CD4-positive, alpha-beta T cell treated with Interleukin-21 for 1 hour (primary cell): ENCODE measurements around the gene ADTRP.
"Not testable (repeated sequence)": the region's sequence is repeated elsewhere in the genome, so short reads cannot be mapped to it uniquely, and the experiment has no call there.

Experiments
- DNase-seq: peaks from one replicate; pipeline ENCODE4 v3.0.0-alpha.2; 2020

The ADTRP gene

DNA sequence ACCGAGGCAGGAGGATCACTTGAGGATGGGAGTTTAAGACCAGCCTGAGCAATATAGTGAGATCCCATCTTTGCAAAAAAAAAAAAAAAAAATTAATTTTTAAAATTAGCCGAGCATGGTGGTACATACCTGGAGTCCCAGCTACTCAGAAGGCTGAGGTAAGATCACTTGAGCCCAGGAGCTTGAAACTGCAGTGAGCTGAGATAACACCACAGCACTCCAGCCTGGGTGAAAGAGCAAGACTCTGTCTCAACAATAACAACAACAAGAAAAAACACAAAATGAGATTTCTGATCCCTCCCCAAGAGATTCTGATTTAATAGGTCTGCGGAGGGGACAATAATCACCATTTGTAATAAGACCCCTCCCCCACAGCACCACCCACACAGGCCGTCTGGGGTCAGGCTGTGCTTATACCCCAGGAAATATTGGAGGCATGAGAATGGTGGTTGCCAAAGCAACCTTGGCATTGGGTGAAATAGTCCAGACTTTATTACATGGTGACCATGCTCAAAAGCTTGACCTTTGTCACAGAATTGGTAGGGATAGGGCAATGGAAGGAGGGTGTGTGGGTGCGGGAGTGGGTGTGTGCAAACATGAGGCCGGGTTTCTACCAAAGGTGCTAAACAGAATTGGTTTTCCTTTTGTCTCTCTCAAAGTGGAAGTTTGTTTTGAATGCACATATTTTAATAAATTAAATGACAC is 24.4 kb upstream of the ADTRP start:
- DNase-seq: no peak

DNA sequence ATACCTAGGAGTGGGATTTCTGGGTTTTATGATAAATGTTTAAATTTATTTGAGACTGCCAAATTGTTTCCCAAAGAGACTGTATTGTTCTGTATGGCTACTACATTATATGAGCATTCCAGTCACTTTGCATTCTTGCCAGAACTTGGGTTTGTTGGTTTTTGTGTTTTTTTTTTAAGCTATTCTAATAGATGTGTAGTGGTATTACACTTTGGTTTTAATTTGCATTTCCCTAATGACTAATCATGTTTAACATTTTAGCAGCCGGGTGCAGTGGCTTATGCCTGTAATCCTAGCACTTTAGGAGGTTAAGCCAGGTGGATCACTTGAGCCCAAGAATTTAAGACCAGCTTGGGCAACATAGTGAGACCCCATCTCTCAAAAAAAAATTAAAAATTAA is 21.9 kb upstream of the ADTRP start:
- DNase-seq: not testable (repeated sequence)

DNA sequence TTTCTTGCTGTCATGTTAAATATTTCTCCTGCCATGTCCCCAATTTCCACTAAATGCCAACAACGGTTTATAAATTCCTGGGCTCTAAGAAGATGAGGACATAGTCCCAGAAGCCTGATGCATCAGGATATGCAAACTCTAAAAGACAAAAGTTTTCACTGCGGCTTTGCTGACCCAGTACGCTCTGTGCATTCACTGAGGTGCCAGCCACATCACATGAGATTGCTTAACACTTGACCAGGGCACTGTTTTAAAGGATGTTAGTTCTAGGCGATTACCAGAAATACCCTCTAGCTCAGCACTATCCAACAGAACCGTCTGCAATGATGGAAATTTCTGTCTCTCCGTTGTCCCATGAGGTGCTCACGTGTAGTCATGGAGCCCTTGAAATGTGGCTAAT is 19.9 kb upstream of the ADTRP start:
- DNase-seq: no peak

DNA sequence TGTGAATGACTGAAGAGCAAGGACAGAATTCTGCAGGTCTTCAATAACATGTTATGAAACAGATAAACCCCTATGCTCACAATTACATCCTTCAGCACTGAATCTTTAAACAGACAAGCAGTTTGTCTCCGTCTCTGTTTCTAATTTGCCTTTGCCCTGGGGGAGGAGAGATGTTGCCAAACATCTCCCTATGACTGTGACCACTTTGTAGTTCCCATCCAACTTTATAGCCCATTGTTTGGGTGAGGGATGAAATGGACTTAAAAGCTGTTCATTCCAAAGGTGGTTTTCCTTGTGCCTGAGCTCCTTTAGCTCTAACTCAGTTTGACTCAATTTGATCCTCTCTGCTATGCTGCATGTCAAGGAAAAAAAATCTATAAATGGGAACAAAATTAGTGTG is 19.5 kb upstream of the ADTRP start:
- DNase-seq: no peak

DNA sequence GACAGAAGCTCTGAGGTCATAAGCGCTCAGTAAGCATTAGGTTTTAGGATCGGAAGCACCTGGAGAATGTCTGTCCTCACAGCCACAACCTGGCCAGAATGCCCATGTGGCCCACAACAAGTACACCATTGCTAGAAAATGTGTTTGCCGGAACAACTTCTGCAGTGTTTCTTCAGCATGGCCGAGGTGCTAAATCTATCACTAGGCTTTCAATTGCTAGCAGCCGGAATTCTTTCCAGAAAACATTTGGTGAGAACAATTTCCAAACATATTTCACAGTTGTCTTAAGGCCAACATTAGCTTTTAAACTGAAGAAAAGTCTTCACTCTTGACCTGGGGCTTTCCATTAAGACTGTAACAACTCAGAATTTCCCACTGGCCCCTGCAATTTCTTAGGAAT is 18.2 kb upstream of the ADTRP start:
- DNase-seq: no peak

DNA sequence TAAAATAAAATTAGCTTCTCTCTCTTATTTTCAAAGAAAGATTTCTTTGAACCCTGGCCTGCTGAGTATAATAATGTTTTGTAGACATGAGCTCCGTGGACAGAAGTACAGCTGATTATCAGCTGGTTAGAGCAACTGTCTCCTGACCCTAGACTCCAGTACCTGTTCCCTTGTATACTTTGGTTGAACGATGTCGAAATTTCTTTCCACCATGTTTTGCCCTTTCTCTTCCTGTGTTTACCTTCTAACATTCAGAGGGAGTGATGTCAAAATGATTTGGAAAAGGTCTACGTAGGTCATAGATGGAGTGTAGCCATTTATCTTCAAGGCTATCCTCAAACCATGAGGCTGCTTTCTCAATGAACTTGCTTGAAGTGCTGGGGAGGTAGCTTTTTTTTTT is 16.8 kb upstream of the ADTRP start:
- DNase-seq: no peak

DNA sequence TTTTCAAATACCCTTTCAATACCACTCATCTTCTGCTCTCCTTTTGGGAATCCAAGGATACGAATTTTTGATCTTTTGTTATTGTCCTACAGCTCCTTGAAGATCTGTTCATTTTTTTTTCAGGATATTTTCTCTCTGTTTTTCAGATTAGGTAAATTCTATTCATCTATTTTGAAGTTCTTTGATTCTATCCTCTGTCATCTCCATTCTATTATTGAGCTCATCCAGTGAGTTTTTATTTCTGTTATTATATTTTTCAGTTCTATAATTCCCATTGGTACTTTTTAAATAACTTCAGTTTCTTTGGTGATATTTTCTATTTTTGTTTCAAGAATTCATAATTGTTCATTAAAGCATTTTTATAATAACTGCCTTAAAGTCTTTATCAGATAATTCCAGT is 14.7 kb upstream of the ADTRP start:
- no peak for DNase-seq

DNA sequence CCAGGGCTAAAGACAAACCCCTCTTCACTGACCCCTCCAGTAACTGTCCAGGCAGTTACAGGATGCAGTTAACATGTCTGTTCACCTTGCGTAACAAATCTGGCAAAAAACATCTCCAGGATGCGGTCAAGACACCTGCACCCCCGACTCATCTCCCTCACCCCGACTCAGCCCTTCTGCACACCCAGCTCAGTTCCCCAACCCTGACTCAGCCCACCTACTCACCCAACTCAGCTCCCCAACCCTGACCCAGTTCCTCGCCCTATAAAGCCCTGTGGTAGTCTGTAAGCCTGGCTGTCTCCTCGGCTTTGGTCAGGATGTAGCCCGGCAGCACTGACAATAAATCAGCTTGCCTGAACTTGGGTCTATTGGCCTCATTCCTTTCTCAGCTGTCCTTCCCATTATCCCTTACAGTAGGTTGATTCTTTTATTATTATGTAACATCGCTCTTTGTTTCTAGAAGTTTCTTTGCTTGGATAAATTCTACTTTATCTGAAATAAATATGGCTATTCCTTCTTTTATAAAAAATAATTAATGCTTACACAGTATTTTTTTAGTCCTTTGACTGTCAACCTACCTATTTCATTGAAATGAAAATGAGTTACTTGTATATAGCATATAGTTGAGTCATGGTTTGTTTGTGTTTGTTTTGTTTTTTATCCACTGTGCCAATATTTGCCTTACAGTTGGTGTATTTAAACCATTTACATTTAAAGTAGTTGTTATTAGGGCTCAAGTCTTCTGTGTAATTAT is 12.9 kb upstream of the ADTRP start:
- no peak for DNase-seq

DNA sequence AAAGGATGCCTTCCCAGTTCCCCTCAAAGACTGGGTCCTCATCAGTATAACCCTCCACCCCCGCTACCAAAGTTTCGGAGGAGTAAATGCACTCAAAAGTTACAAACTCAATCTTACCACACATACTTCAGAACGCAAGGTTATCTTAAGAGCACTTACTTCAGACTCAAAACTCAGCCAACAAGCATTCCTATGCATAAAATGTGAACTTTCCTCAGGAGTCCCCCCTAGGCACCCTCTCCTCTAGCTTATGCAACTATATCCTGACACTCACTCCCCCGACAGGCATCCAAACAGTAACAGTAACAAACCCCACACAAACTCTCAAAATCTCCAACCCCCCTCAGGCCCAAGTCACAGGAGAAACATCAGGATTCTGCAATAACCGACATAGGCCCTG is 11.1 kb upstream of the ADTRP start:
- no peak for DNase-seq

DNA sequence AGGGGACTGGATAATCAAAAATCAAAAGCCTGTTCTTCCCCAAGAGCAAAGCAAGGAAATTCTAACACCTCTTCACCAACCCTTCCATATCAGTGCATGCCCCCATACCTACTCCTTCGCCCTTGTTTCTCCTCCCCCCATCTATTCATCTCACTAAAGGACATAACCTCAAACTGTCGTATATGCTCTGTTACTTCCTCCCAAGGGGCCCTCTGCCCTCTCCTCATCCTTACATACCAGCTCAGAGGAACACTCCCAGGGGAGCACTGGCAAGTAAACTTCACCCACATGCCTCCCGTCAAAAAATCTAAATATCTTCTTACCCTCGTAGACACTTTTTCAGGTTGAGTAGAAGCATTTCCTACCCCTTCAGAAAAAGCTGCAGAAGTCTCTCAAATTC is 9.4 kb upstream of the ADTRP start:
- no peak for DNase-seq

DNA sequence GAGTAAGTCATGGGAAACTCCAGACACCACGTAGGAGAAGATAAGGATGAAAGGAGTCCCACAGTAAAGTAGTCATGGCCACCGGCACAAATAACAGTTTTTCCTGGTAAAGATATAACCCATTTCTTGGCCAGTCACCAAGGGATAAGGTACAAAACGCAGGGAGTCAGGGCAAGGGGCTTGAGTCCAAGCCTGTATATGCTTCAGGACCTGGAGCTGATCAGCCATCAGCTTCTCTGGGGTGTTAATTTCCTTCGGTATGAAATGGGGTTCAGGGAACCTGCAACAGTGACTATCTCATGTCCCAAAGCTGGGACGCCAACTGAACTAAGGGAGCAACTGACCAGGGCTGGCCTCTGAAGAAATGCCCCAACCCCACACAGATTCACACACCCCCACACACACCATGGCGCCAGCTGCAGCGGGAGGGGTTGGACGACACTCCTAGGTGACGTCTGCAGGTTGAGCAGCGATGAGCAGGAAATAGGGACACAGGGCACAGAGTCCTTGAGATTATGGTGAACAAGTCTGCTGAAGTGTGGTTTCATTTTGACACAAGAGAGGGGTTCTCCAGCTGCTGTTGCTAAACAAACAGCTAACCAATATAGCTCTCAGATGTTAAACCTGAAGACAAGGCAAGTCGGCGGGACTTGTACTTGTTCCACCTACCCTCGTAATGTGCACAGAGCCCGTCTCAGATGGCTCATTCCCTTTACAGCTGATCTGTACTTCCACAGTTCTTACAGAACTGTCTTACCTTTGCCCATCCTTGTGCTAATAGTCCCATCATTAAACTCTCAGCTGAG is 7.4 kb upstream of the ADTRP start:
- peak; percentile 47 for DNase-seq

DNA sequence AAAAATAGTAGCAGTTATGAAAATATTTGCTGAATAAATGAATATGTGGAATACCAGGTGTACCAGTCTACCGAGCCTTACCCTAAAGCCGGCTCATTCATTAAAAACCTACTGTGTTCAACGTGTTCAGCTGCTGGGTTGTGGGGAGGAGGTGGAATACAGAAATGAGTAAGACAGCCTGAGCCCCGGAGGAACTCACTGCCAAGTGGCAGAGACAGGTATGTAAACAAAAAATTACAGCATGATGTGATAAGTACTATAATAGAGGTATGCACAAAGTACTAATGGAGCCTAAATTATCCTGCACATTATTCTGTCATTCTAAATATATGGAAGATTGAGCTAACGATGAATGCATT is 6.8 kb upstream of the ADTRP start:
- DNase-seq: peak; percentile 12

DNA sequence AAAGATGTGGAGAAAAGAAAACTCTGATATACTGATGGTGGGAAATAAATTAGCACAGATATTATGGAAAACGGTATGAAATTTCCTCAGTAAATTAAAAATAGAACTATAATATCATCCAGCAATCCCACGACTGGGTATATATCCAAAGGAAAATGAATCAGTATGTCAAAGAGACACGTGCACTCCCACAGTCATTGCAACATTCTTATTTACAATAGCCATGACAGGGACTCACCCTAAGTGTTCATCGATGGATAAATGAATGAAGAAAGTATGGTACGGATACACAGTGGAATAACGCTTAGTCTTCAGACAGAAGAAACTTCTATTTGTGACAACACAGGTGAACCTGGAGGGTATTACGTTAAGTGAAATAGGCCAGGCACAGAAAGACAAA is 5.7 kb upstream of the ADTRP start:
- DNase-seq: no peak

DNA sequence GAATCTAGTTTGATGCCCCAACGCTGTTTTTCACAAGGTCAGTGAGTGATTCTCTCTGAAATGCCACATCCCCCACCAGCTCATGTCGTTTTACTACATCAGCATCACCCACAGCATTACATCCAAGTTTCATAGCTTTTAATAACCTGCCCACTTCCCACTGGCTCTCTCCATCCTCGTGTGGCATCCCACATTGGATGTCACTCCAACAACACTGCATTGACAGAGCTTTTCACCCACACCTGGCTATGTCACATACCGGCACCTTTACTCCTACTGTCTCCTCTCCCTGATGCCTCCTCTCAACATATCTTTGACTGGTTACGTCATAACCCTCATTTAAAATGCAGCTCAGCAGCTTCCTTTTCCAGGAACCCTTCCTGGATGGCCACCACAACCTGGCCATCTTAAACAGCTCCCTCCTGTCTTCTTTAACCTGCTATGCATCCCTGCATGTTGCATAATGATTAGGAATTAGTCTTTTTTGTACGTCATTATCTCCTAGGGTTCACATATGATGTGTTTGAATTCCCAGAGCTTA is 5.0 kb upstream of the ADTRP start:
- DNase-seq: no peak

DNA sequence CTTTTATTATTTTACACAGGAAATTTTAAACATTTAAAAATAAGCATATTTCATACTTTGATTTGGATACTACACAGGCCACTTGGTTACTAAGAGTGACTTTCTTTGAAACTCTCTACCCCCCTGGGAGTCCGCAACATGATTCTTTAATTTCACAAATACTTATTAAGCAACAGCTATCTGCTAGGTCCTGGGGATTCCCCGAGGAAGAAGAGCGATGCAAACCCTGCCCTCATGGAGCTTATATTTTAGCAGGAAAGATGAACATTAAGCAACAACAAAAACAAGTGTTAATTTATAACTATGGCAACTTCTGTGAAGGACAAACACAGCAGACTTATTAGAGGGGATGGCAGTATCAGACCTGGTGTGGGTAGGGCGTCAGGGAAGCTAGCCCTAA is 3.9 kb upstream of the ADTRP start:
- no peak for DNase-seq

DNA sequence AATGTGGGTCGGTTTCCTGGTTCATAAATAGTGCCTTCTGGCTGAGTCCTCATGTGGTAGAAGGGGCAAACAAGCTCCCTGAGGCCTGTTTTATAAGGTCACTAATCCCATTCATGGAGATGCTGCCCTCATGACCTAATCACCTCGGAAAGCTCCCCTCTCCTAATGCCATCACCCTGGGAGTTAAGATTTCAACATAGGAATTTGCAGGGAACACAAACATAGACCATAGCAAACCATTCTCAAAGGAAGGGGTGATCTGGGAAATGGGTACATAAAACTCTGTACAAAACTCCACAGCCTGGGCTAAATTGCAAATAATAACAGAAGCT is 1.5 kb upstream of the ADTRP start:
- no peak for DNase-seq

DNA sequence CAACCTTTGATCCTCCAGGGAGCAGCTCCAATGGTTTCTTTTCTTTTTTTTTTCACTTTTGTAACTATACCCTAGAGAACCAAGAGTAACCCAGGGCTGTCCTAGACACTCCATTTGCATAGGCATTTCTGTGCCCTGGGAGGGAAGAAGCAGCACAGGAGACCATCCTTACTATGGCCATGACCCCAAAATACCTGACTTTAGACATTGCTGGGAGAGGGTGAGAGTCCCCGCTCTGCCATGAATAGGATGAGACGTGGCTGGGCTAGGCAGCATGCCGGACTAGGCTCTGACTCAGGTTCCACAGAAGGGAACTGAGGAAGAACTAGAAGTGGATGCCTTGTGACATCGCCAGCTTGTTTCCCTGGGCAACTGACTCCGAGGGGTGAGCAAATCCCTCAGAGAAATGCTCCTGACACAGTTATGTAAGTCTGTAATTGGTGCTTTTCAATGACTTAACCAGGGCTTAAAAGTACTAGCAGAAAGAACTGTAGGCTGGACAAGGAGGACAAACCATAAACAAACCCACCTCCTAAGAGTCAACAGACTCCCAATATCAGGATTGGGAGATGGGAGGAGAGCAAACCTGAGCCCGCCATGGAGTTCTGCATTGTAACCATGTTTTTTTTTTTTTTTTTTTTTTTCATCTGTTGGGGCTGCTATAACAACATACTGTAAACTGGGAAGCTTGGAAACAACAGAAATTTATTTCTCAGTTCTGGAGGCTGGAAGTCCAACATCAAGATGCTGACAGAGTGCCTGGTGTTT is 910 bp upstream of the ADTRP start:
- no peak for DNase-seq

DNA sequence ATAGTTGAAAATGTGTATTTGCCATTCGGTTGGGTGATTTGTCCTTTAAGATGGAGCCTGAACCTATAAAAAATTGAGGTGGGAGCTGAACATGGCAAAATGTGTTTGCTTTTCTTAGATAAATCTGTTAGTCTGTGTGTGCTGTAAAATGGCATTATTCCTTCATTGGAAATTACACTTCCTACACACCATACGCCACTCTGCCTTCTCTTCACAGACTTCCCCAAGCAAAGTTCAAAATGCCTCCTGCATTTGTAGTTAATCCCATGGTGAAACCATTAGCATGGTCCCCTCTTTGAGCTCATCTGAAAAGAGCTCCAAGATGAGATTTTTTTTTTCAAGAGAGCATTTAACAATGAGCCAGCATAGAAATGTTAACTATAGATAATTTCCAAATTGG is 567 bp downstream of the ADTRP start:
- no peak for DNase-seq

DNA sequence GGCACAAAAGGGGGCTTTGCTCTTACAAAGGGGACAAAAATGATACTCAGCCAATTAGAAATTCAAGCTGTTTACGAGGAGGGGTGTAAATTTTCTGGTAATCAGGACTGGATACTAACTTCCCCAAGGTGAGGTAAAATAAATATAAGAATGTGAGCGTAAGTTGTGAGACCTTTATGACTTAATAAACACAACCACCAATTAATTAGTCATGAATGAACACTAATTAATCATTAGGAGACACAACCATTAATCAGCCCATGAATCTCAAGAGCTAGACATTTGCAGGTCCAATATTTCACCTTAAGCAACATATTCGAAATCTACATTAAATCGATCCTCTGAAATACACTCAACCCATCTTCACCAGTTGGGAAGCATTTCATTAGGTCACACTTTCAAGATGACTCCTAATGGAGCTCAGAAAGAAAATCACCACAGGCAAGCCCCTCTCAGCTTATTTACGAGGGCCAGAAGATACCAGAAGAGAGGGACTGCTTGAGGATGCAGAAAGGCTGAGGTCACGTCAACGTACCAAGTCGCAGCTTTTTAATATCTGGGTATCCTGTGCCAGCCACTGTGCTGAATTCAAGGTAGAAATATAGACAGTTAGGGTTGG is 2.7 kb downstream of the ADTRP start:
- no peak for DNase-seq

DNA sequence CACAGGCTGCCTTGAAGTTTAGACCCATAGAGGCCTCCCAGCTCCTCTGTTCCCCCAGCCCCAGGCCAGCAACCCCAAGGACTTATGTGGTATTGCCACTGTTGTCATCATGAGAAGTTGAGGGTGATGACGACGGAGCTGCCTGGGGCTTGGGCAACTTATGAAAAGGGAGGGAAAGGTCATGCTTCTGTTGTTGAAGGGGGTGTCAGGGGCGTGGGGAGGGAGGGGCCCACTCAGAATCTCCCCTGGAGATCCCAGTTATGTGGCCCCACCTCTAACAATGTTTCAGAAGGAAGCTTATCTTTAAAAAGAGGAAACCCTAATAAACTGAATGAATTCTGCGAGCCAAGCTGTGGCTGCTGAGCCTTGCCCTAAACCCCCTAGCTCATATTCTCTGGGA is 4.2 kb downstream of the ADTRP start:
- DNase-seq: no peak

DNA sequence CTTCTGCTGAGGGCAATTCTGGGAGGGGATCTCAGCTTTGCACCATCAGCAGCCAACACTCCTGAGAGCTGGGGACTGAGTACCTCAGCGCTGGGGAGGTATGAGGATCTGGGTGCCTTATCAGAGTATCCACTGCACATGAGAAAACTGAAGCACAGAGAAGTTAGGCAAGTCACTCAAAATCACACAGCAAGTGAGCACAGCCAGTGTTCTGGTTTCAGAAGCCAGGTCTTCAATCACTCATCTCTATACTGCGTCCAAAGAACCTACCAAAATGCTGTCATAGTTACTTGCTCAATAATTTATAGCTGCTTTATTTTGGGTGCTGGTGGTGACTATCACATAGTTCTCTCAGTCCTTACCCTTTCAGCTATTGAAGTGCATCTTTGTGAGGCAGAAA is 5.0 kb downstream of the ADTRP start:
- DNase-seq: no peak

DNA sequence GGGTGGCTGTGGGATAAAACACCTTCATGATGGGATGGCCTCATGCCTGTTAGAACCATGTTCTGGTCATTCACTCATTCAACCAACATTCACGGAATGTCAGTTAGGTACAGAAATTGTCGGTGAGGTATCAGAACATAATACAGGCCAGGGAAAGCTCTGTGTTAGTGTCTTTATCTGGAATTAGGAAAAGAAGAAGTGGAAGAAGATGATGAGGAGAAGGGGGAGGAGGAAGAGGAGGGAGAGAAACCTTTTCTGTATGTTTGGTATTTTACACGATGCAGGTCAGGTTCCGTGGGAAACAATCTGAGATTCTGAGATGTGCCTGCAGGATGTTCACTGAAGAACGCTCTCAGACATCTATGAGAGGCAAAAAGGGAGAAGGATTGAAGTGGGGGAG is 5.6 kb downstream of the ADTRP start:
- no peak for DNase-seq
